SH-SY5Y (cell line): ENCODE results near the gene LHX1.

Source experiments
- GATA2 ChIP-seq: IDR thresholded peaks from 2 replicates; pipeline ENCODE4 v1.6.1; 2011; ENCODE audit warnings: mild to moderate bottlenecking, low read depth, low read length
- GATA3 ChIP-seq: IDR thresholded peaks from 2 replicates; pipeline ENCODE4 v1.6.1; 2011; ENCODE audit warnings: low read depth, mild to moderate bottlenecking, low read length, moderate library complexity

Gene LHX1

GRCh38 chr17:36949461-36949927 lies 12.2 kb downstream of the LHX1 start:
- TF ChIP-seq GATA2 (no peak), GATA3 (no peak)

- TF ChIP-seq GATA3 (no peak), GATA2 (no peak)
Measured at GRCh38 chr17:36950027-36950426, 12.8 kb downstream of the LHX1 start.

- no peak for TF ChIP-seq GATA3
- TF ChIP-seq GATA2, result no peak
Measured at GRCh38 chr17:36951084-36951789, 14.0 kb downstream of the LHX1 start.

- TF ChIP-seq GATA2 (no peak), GATA3 (no peak)
Measured at GRCh38 chr17:36971508-36971907, 34.2 kb downstream of the LHX1 start.

GRCh38 chr17:36972186-36972700 lies 35.0 kb downstream of the LHX1 start:
- no peak for TF ChIP-seq GATA2

- TF ChIP-seq GATA2 (no peak), GATA3 (no peak)
Measured at GRCh38 chr17:36972905-36973304, 35.6 kb downstream of the LHX1 start.

GRCh38 chr17:36975922-36976515 lies 38.7 kb downstream of the LHX1 start:
- no peak for TF ChIP-seq GATA3
- TF ChIP-seq GATA2, result no peak

GRCh38 chr17:36977066-36977465 lies 39.8 kb downstream of the LHX1 start:
- no peak for TF ChIP-seq GATA2
- no peak for TF ChIP-seq GATA3

GRCh38 chr17:36977568-36977967 lies 40.3 kb downstream of the LHX1 start:
- TF ChIP-seq GATA2 (no peak), GATA3 (no peak)

GRCh38 chr17:36978810-36979564 lies 41.7 kb downstream of the LHX1 start:
- TF ChIP-seq GATA3, result no peak
- TF ChIP-seq GATA2, result no peak

GRCh38 chr17:36979565-36979941 lies 42.3 kb downstream of the LHX1 start:
- no peak for TF ChIP-seq GATA2
- no peak for TF ChIP-seq GATA3

GRCh38 chr17:36980280-36980761 lies 43.0 kb downstream of the LHX1 start:
- no peak for TF ChIP-seq GATA3
- no peak for TF ChIP-seq GATA2

- TF ChIP-seq GATA3 (no peak), GATA2 (no peak)
Measured at GRCh38 chr17:36983618-36984017, 46.3 kb downstream of the LHX1 start.

GRCh38 chr17:36989173-36989572 lies 51.9 kb downstream of the LHX1 start:
- TF ChIP-seq GATA2 (no peak), GATA3 (no peak)

- TF ChIP-seq GATA2 (no peak), GATA3 (no peak)
Measured at GRCh38 chr17:36992701-36993100, 55.4 kb downstream of the LHX1 start.
